A172 (cell line): Measurements from ENCODE around the gene DGCR2. TPM values are rescaled to one million over a fixed set of nuclear protein-coding genes. Genes with fewer than 3 reads are reported as not detected.

Experiments
- total RNA-seq: library from RNA; depleted of rRNA; stranded (reverse); fragments of >200 nt; shearing (Covaris generic); gene quantifications from 2 replicates; pipeline ENCODE4 v1.2.3, GENCODE V29; 2014; rRNA removed

The DGCR2 gene
- total RNA-seq, 1 experiment from 2014 or later: 15.6 TPM

Other genes starting within 250 kb of the DGCR2 start
- gene DGCR6, start 216.1 kb downstream of the DGCR2 start, total RNA-seq: 0.36 and 1.2 TPM in 2 replicates
- 0.72 and 6.6 TPM in 2 replicates for gene PRODH, start 186.1 kb downstream of the DGCR2 start, total RNA-seq
- not detected in 2 replicates for gene TSSK2, start 8.9 kb upstream of the DGCR2 start, total RNA-seq
- gene ESS2, start 22.2 kb upstream of the DGCR2 start, total RNA-seq: 12.0 and 12.8 TPM in 2 replicates
- not detected in 2 replicates for gene GSC2, start 27.9 kb upstream of the DGCR2 start, total RNA-seq
- 62.6 and 83.8 TPM in 2 replicates for gene SLC25A1, start 56.3 kb upstream of the DGCR2 start, total RNA-seq
- gene CLTCL1, start 169.3 kb upstream of the DGCR2 start, total RNA-seq: 2.7 and 3.4 TPM in 2 replicates